ENCODE measurements around the gene ARHGEF11.

- TF ChIP-seq CTCF (IDR thresholded peaks at IDR 0.05; ENCODE audit: low read depth, low read length) (no peak), POLR2A (IDR thresholded peaks at IDR 0.05; ENCODE audit: extremely low read depth, insufficient read length) (no peak), MAX (IDR thresholded peaks at IDR 0.05; ENCODE audit: low read depth, low read length) (no peak)
Observed at GRCh38 chr1:156903328-156904091, 142.0 kb downstream of the ARHGEF11 start.

All from NB4 (cell line).